K562 (cell line): ENCODE results near the gene TMED4. TPM values are rescaled to one million over a fixed set of nuclear protein-coding genes. Genes with fewer than 3 reads are reported as not detected.

Experiments used
- ATF4 ChIP-seq: fragments of 450-650 bp; formaldehyde crosslinking; IDR thresholded peaks from 2 replicates; pipeline ENCODE4 v1.4.0; 2022; ENCODE audit warnings: mild to moderate bottlenecking, moderate library complexity
- CBFB ChIP-seq: sonication (generic); formaldehyde crosslinking; IDR thresholded peaks from 2 replicates; pipeline ENCODE4 v1.4.0; 2020; ENCODE audit warnings: mild to moderate bottlenecking, missing genetic modification reagents
- CHD2 ChIP-seq: IDR thresholded peaks from 2 replicates; pipeline ENCODE4 v1.6.1; 2011; ENCODE audit warnings: low read depth, low read length
- E2F5 ChIP-seq: sonication (generic); formaldehyde crosslinking; IDR thresholded peaks from 2 replicates; pipeline ENCODE4 v1.8.0; 2022; ENCODE audit warnings: mild to moderate bottlenecking, missing genetic modification reagents
- ESRRB ChIP-seq: fragments of 250-450 bp; sonication (Bioruptor Pico); IDR thresholded peaks from 2 replicates; pipeline ENCODE4 v1.5.0; 2020; ENCODE audit warnings: mild to moderate bottlenecking, moderate library complexity, borderline replicate concordance
- IRF1 ChIP-seq: sonication (generic); formaldehyde crosslinking; IDR thresholded peaks from 2 replicates; pipeline ENCODE4 v1.8.0; 2022; ENCODE audit warnings: missing genetic modification reagents, mild to moderate bottlenecking, borderline replicate concordance
- LCOR ChIP-seq: sonication (generic); formaldehyde crosslinking; IDR thresholded peaks from 2 replicates; pipeline ENCODE4 v1.8.0; 2022; ENCODE audit warnings: mild to moderate bottlenecking, missing genetic modification reagents
- MEF2D ChIP-seq: conservative IDR thresholded peaks from 2 replicates; pipeline ENCODE4 v1.6.1; 2016; ENCODE audit warnings: low read depth, missing genetic modification characterization, missing compliant biosample characterization
- NFATC3 ChIP-seq: fragments of 450-650 bp; IDR thresholded peaks from 2 replicates; pipeline ENCODE4 v1.6.1; 2017; ENCODE audit warnings: mild to moderate bottlenecking
- PCBP2 ChIP-seq: fragments of 200-400 bp; formaldehyde crosslinking; IDR thresholded peaks from 2 replicates; pipeline ENCODE4 v1.6.1; 2018; ENCODE audit warnings: low read length, low read depth, mild to moderate bottlenecking, moderate library complexity; ENCODE audit not compliant: poor library complexity, severe bottlenecking
- SAFB ChIP-seq: fragments of 200-400 bp; formaldehyde crosslinking; IDR thresholded peaks from 2 replicates; pipeline ENCODE4 v1.6.1; 2017; ENCODE audit warnings: low read depth, low read length, borderline replicate concordance
- SAP30 ChIP-seq: fragments of 200-600 bp; sonication (generic); IDR thresholded peaks from 2 replicates; pipeline ENCODE4 v1.6.1; 2012; ENCODE audit warnings: borderline replicate concordance, low read depth, mild to moderate bottlenecking, moderate library complexity, low read length, control low read depth, inconsistent platforms; ENCODE audit not compliant: insufficient read depth, poor library complexity, severe bottlenecking
- SP2 ChIP-seq: IDR thresholded peaks from 2 replicates; pipeline ENCODE4 v1.6.1; 2011; ENCODE audit warnings: mild to moderate bottlenecking, low read depth, low read length, moderate library complexity; ENCODE audit not compliant: poor library complexity, severe bottlenecking; ENCODE audit errors: extremely low read depth
- STAG1 ChIP-seq: sonication (generic); formaldehyde crosslinking; IDR thresholded peaks from 2 replicates; pipeline ENCODE4 v1.5.0; 2020; ENCODE audit warnings: missing genetic modification reagents, borderline replicate concordance
- TAF1 ChIP-seq: IDR thresholded peaks from 2 replicates; pipeline ENCODE4 v1.6.1; 2011; ENCODE audit warnings: mild to moderate bottlenecking, low read length, moderate library complexity; ENCODE audit not compliant: insufficient read depth, control insufficient read depth, severe bottlenecking; ENCODE audit errors: extremely low read depth
- THRAP3 ChIP-seq: fragments of 450-650 bp; IDR thresholded peaks from 2 replicates; pipeline ENCODE4 v1.6.1; 2016; ENCODE audit warnings: mild to moderate bottlenecking, inconsistent platforms, borderline replicate concordance
- U2AF1 ChIP-seq: fragments of 200-400 bp; formaldehyde crosslinking; optimal IDR thresholded peaks from 2 replicates; pipeline ENCODE3; 2017; ENCODE audit warnings: mild to moderate bottlenecking, low read depth, low read length, moderate library complexity
- U2AF2 ChIP-seq: fragments of 200-400 bp; formaldehyde crosslinking; optimal IDR thresholded peaks from 2 replicates; pipeline ENCODE3; 2017; ENCODE audit warnings: low read depth, mild to moderate bottlenecking, low read length
- ZBTB1 ChIP-seq: sonication (generic); formaldehyde crosslinking; IDR thresholded peaks from 2 replicates; pipeline ENCODE4 v1.8.1; 2023; ENCODE audit warnings: missing genetic modification reagents, low read depth, mild to moderate bottlenecking, borderline replicate concordance
- ZNF23 ChIP-seq: fragments of 250-450 bp; sonication (Bioruptor Pico); IDR thresholded peaks from 2 replicates; pipeline ENCODE4 v1.4.0; 2020; ENCODE audit warnings: mild to moderate bottlenecking
- ZNF232 ChIP-seq: sonication (generic); formaldehyde crosslinking; IDR thresholded peaks from 2 replicates; pipeline ENCODE4 v1.8.0; 2022; ENCODE audit warnings: mild to moderate bottlenecking, missing genetic modification reagents
- ZNF384 ChIP-seq: IDR thresholded peaks from 2 replicates; pipeline ENCODE4 v1.6.1; 2012; ENCODE audit warnings: low read depth, low read length, improper control_type of control experiment
- ZNF395 ChIP-seq: fragments of 200-800 bp; sonication (Bioruptor generic); IDR thresholded peaks from 2 replicates; pipeline ENCODE4 v1.6.1; 2017; ENCODE audit warnings: missing genetic modification characterization, missing compliant biosample characterization
- polyA plus RNA-seq, 8 experiments: library from polyadenylated mRNA; depleted of rRNA in 4 of 8; stranded (reverse) in 5 of 8; unstranded in 3 of 8; fragments of >200 nt; fragmentation: Nextera tagmentation in 2 of 8; fragmentation: Illumina TruSeq in 1 of 8; extraction: Ambion mirVana in 2 of 8; extraction: Trizol in 1 of 8; gene quantifications; 2 replicates each; pipeline versions ENCODE4 v1.2.1 to v1.2.3, GENCODE V29; 2011 to 2014; ENCODE audit warnings: inconsistent platforms in 1 of 8, missing spikeins in 1 of 8
- total RNA-seq, 7 experiments: library from RNA; depleted of rRNA in 6 of 7; stranded (reverse); fragments of >200 nt in 6 of 7; fragmentation: Illumina TruSeq in 2 of 7; extraction: Trizol in 2 of 7; gene quantifications; 2 replicates each; pipeline versions ENCODE4 v1.2.1 to v1.2.3, GENCODE V29; 2011 to 2021; ENCODE audit warnings: low replicate concordance in 1 of 7

The TMED4 gene
- total and polyA plus RNA-seq, 9 of the 15 experiments (the other 6 are each of a cell fraction or from before 2014, with no cell fraction given): 20.3 to 64.0 (median 42.1) TPM

- peak; percentile 78; the same call in 1 of the 2 replicates for TF ChIP-seq ZBTB1 (CRISPR knock-in tag)
- TF ChIP-seq ZNF395 (CRISPR knock-in tag): peak; percentile 68
- no peak for TF ChIP-seq U2AF2
- TF ChIP-seq ZNF232: no peak
- no peak for TF ChIP-seq NFATC3
- TF ChIP-seq U2AF1: peak; percentile 96
- TF ChIP-seq CHD2: peak; percentile 87
- 0 out of 2 replicates have a peak, but pooled peaks have one; percentile 25 for TF ChIP-seq LCOR
- TF ChIP-seq ZNF384: no peak; the same call in 1 of the 2 replicates
- no peak for TF ChIP-seq ZNF23 (CRISPR knock-in tag)
- no peak for TF ChIP-seq ATF4 (CRISPR knock-in tag)
- no peak for TF ChIP-seq IRF1 (CRISPR knock-in tag)
- no peak for TF ChIP-seq ESRRB (CRISPR knock-in tag)
- TF ChIP-seq SP2: peak; percentile 91
- TF ChIP-seq SAFB: 0 out of 2 replicates have a peak, but pooled peaks have one; percentile 22
- TF ChIP-seq STAG1 (CRISPR knock-in tag): no peak
- TF ChIP-seq E2F5 (CRISPR knock-in tag): no peak
- no peak for TF ChIP-seq PCBP2
- TF ChIP-seq THRAP3: no peak
- no peak for TF ChIP-seq MEF2D (tag)
- TF ChIP-seq TAF1: peak; percentile 77
- peak; percentile 98 for TF ChIP-seq SAP30
- TF ChIP-seq CBFB (CRISPR knock-in tag): no peak
These were observed 24.5 kb upstream of the TMED4 start, which contains the start of gene OGDH (continued) for GRCh38 chr7:44606341-44607140.
